Type B pancreatic cell (in vitro differentiated cells): ENCODE measurements around the gene RALY. TPM values are rescaled to one million over a fixed set of nuclear protein-coding genes. Genes with fewer than 3 reads are reported as not detected.

Experiments used
- DNase-seq: peaks from one replicate; pipeline ENCODE4 v3.0.0; 2021; ENCODE audit warnings: mixed read lengths; ENCODE audit not compliant: unreplicated experiment; ENCODE audit errors: extremely low spot score
- H3K27ac Mint-ChIP-seq: 2 replicates; pipeline ENCODE4 v1.8.0; 2021; ENCODE audit warnings: mild to moderate bottlenecking, mixed read lengths
- H3K27me3 Mint-ChIP-seq: 2 replicates; pipeline ENCODE4 v1.8.0; 2021; ENCODE audit warnings: mixed read lengths
- H3K36me3 Mint-ChIP-seq: 2 replicates; pipeline ENCODE4 v1.8.0; 2021; ENCODE audit warnings: mixed read lengths
- H3K4me1 Mint-ChIP-seq: one replicate; pipeline ENCODE4 v1.8.0; 2021; ENCODE audit warnings: mixed read lengths; ENCODE audit not compliant: unreplicated experiment
- H3K4me3 Mint-ChIP-seq: 2 replicates; pipeline ENCODE4 v1.8.0; 2021; ENCODE audit warnings: mild to moderate bottlenecking, mixed read lengths
- H3K9me3 Mint-ChIP-seq: 2 replicates; pipeline ENCODE4 v1.8.0; 2021; ENCODE audit warnings: mixed read lengths
- total RNA-seq: library from RNA; stranded (reverse); gene quantifications from 2 replicates; pipeline ENCODE4 v1.2.1, GENCODE V29; 2021; ENCODE audit warnings: low replicate concordance
- TF ChIP-seq, protein P1 (sequence below): fragments of 200-600 bp; sonication (generic); conservative IDR thresholded peaks from 2 replicates; pipeline ENCODE4 v1.5.0; 2021; ENCODE audit warnings: antibody characterized with exemption, mild to moderate bottlenecking

The RALY gene
- total RNA-seq, 1 donor from 2014 or later, result 215 TPM

DNA sequence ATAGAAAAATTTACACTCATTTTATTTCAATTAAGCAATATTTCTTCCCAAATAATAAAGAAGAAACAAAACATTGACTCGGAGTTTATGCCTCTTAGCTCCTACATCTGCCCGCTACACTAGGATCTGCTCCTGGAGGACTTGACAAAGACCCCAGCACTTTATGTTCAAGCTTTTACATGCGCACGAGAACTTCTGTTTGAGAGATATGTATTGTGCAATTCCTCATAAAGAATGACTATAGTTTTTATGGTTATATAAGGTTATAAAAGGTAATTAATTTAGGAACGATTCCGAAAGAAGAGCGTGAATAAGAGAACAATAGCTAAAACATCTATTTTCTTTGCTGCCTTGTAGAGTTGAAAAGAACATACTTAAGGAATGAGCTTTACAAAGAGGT is 12.4 kb upstream of the RALY start:
- Mint-ChIP-seq H3K4me1 (no peaks in the 10 kb centered on the region), H3K27me3 (peaks cover 7% of the 10 kb centered on the region), H3K9me3 (no peaks in the 10 kb centered on the region), H3K27ac (no peak overlapping the region), H3K36me3 (no peaks in the 10 kb centered on the region), H3K4me3 (no peak overlapping the region)
- DNase-seq, result no peak
- TF ChIP-seq, protein P1, sequence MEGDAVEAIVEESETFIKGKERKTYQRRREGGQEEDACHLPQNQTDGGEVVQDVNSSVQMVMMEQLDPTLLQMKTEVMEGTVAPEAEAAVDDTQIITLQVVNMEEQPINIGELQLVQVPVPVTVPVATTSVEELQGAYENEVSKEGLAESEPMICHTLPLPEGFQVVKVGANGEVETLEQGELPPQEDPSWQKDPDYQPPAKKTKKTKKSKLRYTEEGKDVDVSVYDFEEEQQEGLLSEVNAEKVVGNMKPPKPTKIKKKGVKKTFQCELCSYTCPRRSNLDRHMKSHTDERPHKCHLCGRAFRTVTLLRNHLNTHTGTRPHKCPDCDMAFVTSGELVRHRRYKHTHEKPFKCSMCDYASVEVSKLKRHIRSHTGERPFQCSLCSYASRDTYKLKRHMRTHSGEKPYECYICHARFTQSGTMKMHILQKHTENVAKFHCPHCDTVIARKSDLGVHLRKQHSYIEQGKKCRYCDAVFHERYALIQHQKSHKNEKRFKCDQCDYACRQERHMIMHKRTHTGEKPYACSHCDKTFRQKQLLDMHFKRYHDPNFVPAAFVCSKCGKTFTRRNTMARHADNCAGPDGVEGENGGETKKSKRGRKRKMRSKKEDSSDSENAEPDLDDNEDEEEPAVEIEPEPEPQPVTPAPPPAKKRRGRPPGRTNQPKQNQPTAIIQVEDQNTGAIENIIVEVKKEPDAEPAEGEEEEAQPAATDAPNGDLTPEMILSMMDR, result no peak

DNA sequence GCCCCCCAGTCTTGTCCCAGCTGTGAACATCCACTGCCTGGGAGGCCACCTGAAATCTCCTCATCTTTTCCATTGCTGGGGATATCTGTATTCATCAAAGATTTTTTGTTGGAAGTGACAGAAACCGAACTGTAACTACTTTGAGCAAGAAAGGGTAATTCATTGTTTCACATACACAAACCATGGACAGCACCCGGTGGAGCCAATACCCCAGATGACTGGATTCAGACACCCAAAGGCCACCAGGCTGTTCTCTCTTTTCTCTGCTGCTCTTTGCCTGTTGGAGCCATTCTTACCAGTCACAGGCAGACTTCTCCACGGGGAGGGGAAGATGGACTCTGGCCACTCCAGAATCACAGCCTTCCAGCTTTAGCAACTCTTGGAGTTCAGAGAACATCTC is 11.7 kb upstream of the RALY start:
- Mint-ChIP-seq H3K9me3 (no peaks in the 10 kb centered on the region), H3K4me3 (no peak overlapping the region), H3K4me1 (no peaks in the 10 kb centered on the region), H3K27me3 (peaks cover 7% of the 10 kb centered on the region), H3K36me3 (no peaks in the 10 kb centered on the region), H3K27ac (no peak overlapping the region)
- TF ChIP-seq, protein P1, result no peak
- no peak for DNase-seq

DNA sequence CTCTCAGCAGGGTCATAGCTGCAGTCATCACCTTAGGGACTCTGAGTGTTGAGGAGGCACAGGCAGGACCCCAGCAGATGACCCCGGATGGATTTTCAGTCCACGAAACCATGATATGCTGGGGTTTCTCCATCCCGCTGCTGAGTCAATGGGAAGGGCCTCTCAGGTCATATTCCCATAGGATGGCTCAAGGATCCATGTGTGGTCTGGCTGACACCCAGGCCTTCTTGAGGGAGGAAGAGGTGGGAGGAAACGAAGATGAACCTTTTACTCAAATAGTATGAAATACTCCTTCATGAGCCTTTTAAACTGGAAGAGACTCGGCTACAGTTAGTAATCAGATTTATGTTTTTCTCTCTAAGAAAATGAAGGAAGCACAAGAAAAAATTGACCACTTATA is 10.3 kb upstream of the RALY start:
- DNase-seq, result no peak
- no peak overlapping the region for H3K4me3 Mint-ChIP-seq
- H3K27me3 Mint-ChIP-seq, result peaks cover 5% of the 10 kb centered on the region
- no peak overlapping the region for H3K27ac Mint-ChIP-seq
- TF ChIP-seq, protein P1, result no peak
- no peaks in the 10 kb centered on the region for H3K9me3 Mint-ChIP-seq
- H3K36me3 Mint-ChIP-seq, result no peaks in the 10 kb centered on the region
- no peaks in the 10 kb centered on the region for H3K4me1 Mint-ChIP-seq

DNA sequence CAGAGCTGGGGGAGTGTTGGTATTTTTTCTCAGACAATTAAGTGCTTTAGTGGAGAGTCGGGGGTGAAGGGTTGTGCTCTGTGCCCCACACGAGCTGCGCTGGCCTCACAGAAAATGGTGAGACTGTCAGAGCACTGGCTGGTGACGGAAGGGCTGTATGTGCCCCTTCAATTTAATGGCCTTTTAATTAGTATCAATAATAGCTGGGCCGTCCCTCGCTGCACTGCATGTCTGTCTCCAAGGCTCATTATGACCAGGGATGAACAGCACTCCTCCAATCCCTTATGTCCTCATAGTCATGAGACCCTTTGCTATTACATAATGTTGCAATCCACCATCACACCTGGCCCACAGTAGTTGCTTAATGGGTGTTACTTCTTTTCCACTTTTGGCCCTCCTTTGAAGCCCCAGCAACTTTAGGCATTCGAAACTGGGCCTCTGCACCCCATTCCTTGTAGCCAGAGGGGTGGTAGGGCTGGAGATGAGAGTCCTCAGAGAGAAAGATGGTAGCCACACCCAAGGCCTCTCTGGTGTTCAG is 9.5 kb upstream of the RALY start:
- H3K27me3 Mint-ChIP-seq, result peaks cover 5% of the 10 kb centered on the region
- no peak for DNase-seq
- H3K27ac Mint-ChIP-seq, result no peak overlapping the region
- no peaks in the 10 kb centered on the region for H3K4me1 Mint-ChIP-seq
- no peaks in the 10 kb centered on the region for H3K9me3 Mint-ChIP-seq
- no peaks in the 10 kb centered on the region for H3K36me3 Mint-ChIP-seq
- TF ChIP-seq, protein P1, result no peak
- H3K4me3 Mint-ChIP-seq, result no peak overlapping the region

DNA sequence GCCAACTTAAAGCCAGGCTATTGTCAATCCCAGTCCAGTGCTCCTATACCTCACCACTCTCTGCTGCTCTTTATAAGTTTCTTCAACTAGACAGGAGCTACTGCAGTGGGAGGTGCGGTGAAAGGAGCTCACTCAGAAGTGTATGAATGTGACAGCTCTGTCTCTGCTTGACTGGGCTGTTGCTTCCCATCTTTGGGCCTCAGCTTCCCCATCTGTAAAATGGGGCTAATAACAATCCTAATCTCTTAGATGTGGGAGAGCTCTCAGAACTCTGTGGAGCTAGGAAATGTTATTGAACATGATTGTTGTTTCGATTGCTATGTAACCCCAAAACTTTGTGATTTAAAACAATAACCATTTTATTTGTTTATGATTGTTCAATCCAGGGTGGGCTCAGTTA is 8.4 kb upstream of the RALY start:
- Mint-ChIP-seq H3K27ac (no peak overlapping the region), H3K4me1 (no peaks in the 10 kb centered on the region), H3K27me3 (peaks cover 5% of the 10 kb centered on the region), H3K36me3 (peaks cover 5% of the 10 kb centered on the region), H3K9me3 (no peaks in the 10 kb centered on the region), H3K4me3 (no peak overlapping the region)
- TF ChIP-seq, protein P1, result no peak
- DNase-seq, result no peak

DNA sequence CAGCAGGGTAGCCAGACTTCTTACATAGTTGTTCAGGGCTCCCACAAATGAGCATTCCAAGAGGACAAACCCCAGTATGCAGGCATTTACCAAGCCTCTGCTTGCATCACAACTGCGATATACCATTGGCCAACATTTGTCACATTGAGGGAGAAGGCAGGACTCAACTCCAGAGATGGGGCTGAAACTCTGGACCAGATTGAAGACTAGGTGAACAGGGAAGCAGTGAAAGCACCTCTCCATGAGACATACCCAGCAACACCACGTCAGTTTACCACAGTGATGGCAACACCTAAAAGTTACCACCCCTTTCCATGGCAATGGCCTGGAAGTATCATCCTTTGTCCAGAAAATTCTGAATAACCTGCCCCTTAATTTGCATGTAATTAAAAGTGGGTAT is 7.9 kb upstream of the RALY start:
- H3K27me3 Mint-ChIP-seq, result peaks cover 5% of the 10 kb centered on the region
- no peak overlapping the region for H3K27ac Mint-ChIP-seq
- no peak for DNase-seq
- H3K36me3 Mint-ChIP-seq, result peaks cover 5% of the 10 kb centered on the region
- TF ChIP-seq, protein P1, result no peak
- H3K4me3 Mint-ChIP-seq, result no peak overlapping the region
- H3K9me3 Mint-ChIP-seq, result no peaks in the 10 kb centered on the region
- H3K4me1 Mint-ChIP-seq, result no peaks in the 10 kb centered on the region
